CD14-positive monocyte (primary cell): ENCODE results near the gene CFAP300. TPM values are rescaled to one million over a fixed set of nuclear protein-coding genes. Genes with fewer than 3 reads are reported as not detected.

Experiments used
- DNase-seq, 3 donors: peaks; one replicate each; pipeline ENCODE4 v3.0.0-alpha.2; 2011 to 2022
- H2AFZ ChIP-seq: 2 replicates; pipeline ENCODE4 v1.6.0; 2012; ENCODE audit warnings: mild to moderate bottlenecking, low read depth, low read length, inconsistent platforms; ENCODE audit not compliant: insufficient read depth, poor library complexity, severe bottlenecking
- H3K27ac ChIP-seq, 2 donors: 1 replicate in 1 of 2; 2 replicates in 1 of 2; pipeline ENCODE4 v1.5.1; 2012 to 2013; ENCODE audit warnings: low read length in 2 of 2, control low read depth in 1 of 2, inconsistent platforms in 1 of 2, low read depth in 1 of 2, mild to moderate bottlenecking in 1 of 2
- H3K27me3 ChIP-seq, 2 donors: one replicate each; pipeline versions ENCODE4 v1.6.0 to v1.6.1; 2011 to 2013; ENCODE audit warnings: low read length in 2 of 2; ENCODE audit not compliant: control insufficient read depth in 2 of 2, insufficient read depth in 2 of 2
- H3K36me3 ChIP-seq, 2 donors: replicated peaks in 1 of 2; 1 replicate in 1 of 2; 2 replicates in 1 of 2; pipeline versions ENCODE4 v1.5.1 to v1.6.1; 2012 to 2013; ENCODE audit warnings: low read length in 2 of 2, control low read depth in 1 of 2, inconsistent platforms in 1 of 2, mild to moderate bottlenecking in 1 of 2; ENCODE audit not compliant: insufficient read depth in 2 of 2, control insufficient read depth in 1 of 2
- H3K4me1 ChIP-seq, 2 donors: 1 replicate in 1 of 2; 2 replicates in 1 of 2; pipeline versions ENCODE4 v1.5.1 to v1.6.1; 2012 to 2013; ENCODE audit warnings: low read length in 2 of 2, control low read depth in 1 of 2, inconsistent platforms in 1 of 2, mild to moderate bottlenecking in 1 of 2, moderate library complexity in 1 of 2; ENCODE audit not compliant: insufficient read depth in 2 of 2, control insufficient read depth in 1 of 2
- H3K4me2 ChIP-seq: replicated peaks from 2 replicates; pipeline ENCODE3; 2012; ENCODE audit warnings: low read length, moderate library complexity, mild to moderate bottlenecking; ENCODE audit not compliant: poor library complexity, severe bottlenecking; ENCODE audit errors: extremely low read depth
- H3K4me3 ChIP-seq, 3 experiments: fragments of 200-600 bp in 1 of 3; sonication (generic) in 1 of 3; replicated peaks in 1 of 3; 1 replicate in 2 of 3; 2 replicates in 1 of 3; pipeline ENCODE4 v1.5.1; 2011 to 2013; ENCODE audit warnings: low read length in 3 of 3, mild to moderate bottlenecking in 3 of 3, control low read depth in 2 of 3, low read depth in 2 of 3, inconsistent platforms in 1 of 3, moderate library complexity in 1 of 3
- H3K79me2 ChIP-seq: 2 replicates; pipeline ENCODE4 v1.6.0; 2012; ENCODE audit warnings: mild to moderate bottlenecking, control low read depth, inconsistent platforms, low read length, moderate library complexity; ENCODE audit not compliant: insufficient read depth
- H3K9ac ChIP-seq: 2 replicates; pipeline ENCODE4 v1.6.0; 2017; ENCODE audit warnings: low read length, mild to moderate bottlenecking; ENCODE audit not compliant: insufficient read depth, poor library complexity, severe bottlenecking
- H3K9me3 ChIP-seq, 2 donors: replicated peaks in 1 of 2; 1 replicate in 1 of 2; 2 replicates in 1 of 2; pipeline versions ENCODE4 v1.5.1 to v1.6.1; 2012 to 2013; ENCODE audit warnings: low read length in 2 of 2, control low read depth in 1 of 2; ENCODE audit not compliant: control insufficient read depth in 1 of 2, insufficient read depth in 1 of 2
- H4K20me1 ChIP-seq: 2 replicates; pipeline ENCODE4 v1.6.0; 2012; ENCODE audit warnings: mild to moderate bottlenecking, low read length, control low read depth, moderate library complexity; ENCODE audit not compliant: insufficient read depth
- H3K27ac Mint-ChIP-seq, 7 donors: one replicate each; pipeline ENCODE4 v1.8.0; 2020; ENCODE audit warnings: mild to moderate bottlenecking in 7 of 7, mixed read lengths in 7 of 7, moderate library complexity in 6 of 7, inconsistent platforms in 2 of 7
- H3K27me3 Mint-ChIP-seq, 3 donors: one replicate each; pipeline ENCODE4 v1.8.0; 2021 to 2022; ENCODE audit warnings: low read depth in 3 of 3, mild to moderate bottlenecking in 3 of 3, mixed read lengths in 3 of 3, moderate library complexity in 3 of 3, inconsistent platforms in 1 of 3
- H3K36me3 Mint-ChIP-seq, 2 donors: one replicate each; pipeline ENCODE4 v1.8.0; 2020; ENCODE audit warnings: mixed read lengths in 2 of 2, inconsistent platforms in 1 of 2, mild to moderate bottlenecking in 1 of 2
- H3K4me1 Mint-ChIP-seq: one replicate; pipeline ENCODE4 v1.8.0; 2020; ENCODE audit warnings: mild to moderate bottlenecking, mixed read lengths
- H3K4me3 Mint-ChIP-seq, 2 donors: one replicate each; pipeline ENCODE4 v1.8.0; 2020; ENCODE audit warnings: mild to moderate bottlenecking in 2 of 2, mixed read lengths in 2 of 2, moderate library complexity in 1 of 2
- H3K9me3 Mint-ChIP-seq, 7 donors: one replicate each; pipeline ENCODE4 v1.8.0; 2020 to 2022; ENCODE audit warnings: mixed read lengths in 7 of 7, mild to moderate bottlenecking in 6 of 7, moderate library complexity in 6 of 7, inconsistent platforms in 2 of 7
- WGBS: methylation state at CpG from one replicate; pipeline ENCODE4 v1.1.5; 2013; ENCODE audit warnings: missing lambda C conversion rate; ENCODE audit not compliant: insufficient coverage; 5-methylcytosine and 5-hydroxymethylcytosine counted together
- intact Hi-C, 2 donors: fragments of 100-400 bp; cut with micrococcal nuclease; formaldehyde crosslinking; loops; one replicate each; pipeline versions ENCODE4 v1.15.0 to v1.15.1; 2023
- polyA plus RNA-seq, 3 donors: library from polyadenylated mRNA; depleted of rRNA in 1 of 3; unstranded in 2 of 3; stranded (reverse) in 1 of 3; fragments of 300-500 nt in 2 of 3; fragments of >200 nt in 1 of 3; fragmentation: Illumina TruSeq in 2 of 3; gene quantifications; 1 replicate in 2 of 3; 2 replicates in 1 of 3; pipeline ENCODE4 v1.2.3, GENCODE V29; 2012 to 2021
- TF ChIP-seq, protein P1 (sequence below): fragments of 200-600 bp; IDR thresholded peaks from one replicate; pipeline ENCODE4 v1.8.0; 2022; ENCODE audit warnings: antibody characterized with exemption, mild to moderate bottlenecking

Gene CFAP300
- polyA plus RNA-seq, 3 donors: not detected

- Histone ChIP-seq H3K79me2 (no peaks in the 10 kb centered on the region), H3K4me2 (no peak overlapping the region), H3K4me1 (no peaks in the 10 kb centered on the region), H4K20me1 (no peaks in the 10 kb centered on the region), H3K27ac (no peak overlapping the region), H3K4me3 (no peak overlapping the region), H2AFZ (no peak overlapping the region), H3K27me3 (no peaks in the 10 kb centered on the region), H3K36me3 (no peaks in the 10 kb centered on the region), H3K9me3 (no peaks in the 10 kb centered on the region), H3K9ac (no peak overlapping the region)
- no peak overlapping the region for H3K4me3 Mint-ChIP-seq
- H3K4me1 Mint-ChIP-seq: no peaks in the 10 kb centered on the region
- H3K27ac Mint-ChIP-seq: no peak overlapping the region
- intact Hi-C loops: no loop called here
- no CpG with 5 or more reads among the region's 1 CpG for WGBS
- peaks cover 0 to 5% (median 2%) of the 10 kb centered on the region in 3 donors for H3K27me3 Mint-ChIP-seq
- no peak for DNase-seq
- no peaks in the 10 kb centered on the region for H3K36me3 Mint-ChIP-seq
- TF ChIP-seq, protein P1, sequence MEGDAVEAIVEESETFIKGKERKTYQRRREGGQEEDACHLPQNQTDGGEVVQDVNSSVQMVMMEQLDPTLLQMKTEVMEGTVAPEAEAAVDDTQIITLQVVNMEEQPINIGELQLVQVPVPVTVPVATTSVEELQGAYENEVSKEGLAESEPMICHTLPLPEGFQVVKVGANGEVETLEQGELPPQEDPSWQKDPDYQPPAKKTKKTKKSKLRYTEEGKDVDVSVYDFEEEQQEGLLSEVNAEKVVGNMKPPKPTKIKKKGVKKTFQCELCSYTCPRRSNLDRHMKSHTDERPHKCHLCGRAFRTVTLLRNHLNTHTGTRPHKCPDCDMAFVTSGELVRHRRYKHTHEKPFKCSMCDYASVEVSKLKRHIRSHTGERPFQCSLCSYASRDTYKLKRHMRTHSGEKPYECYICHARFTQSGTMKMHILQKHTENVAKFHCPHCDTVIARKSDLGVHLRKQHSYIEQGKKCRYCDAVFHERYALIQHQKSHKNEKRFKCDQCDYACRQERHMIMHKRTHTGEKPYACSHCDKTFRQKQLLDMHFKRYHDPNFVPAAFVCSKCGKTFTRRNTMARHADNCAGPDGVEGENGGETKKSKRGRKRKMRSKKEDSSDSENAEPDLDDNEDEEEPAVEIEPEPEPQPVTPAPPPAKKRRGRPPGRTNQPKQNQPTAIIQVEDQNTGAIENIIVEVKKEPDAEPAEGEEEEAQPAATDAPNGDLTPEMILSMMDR: no peak
- H3K9me3 Mint-ChIP-seq: peaks cover 2 to 17% (median 8%) of the 10 kb centered on the region in 7 donors
These were observed 10.5 kb upstream of the CFAP300 start for GRCh38 chr11:102036757-102037156.

DNA sequence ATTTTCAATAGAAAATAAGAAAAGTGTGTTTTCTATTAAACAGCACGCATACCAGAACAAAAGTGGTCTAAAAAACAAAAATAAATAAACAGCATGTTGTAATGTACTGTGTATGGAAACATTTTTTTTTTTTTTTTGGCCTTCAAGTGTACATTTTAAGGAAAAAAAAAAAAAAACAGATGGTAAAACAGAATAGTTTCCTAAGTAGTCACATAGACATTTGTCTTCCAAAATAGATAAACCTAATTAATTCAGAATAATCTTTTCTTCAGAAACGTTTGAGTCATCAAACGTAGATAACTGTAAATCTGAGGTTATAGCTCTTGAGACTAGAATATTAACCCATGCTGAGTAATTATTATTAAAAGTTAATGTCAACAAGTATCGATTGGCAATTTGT, 396 bp upstream of the CFAP300 start:
- Histone ChIP-seq H3K27me3 (peaks cover 21 to 46% of the 10 kb centered on the region in 2 donors), H3K27ac (no peak overlapping the region), H3K4me2 (no peak overlapping the region), H3K4me3 (no peak overlapping the region), H2AFZ (no peak overlapping the region), H3K79me2 (no peaks in the 10 kb centered on the region), H3K4me1 (no peaks in the 10 kb centered on the region), H4K20me1 (no peaks in the 10 kb centered on the region), H3K9ac (no peak overlapping the region), H3K9me3 (peaks cover 3 to 9% of the 10 kb centered on the region in 2 donors), H3K36me3 (no peaks in the 10 kb centered on the region)
- DNase-seq: no peak
- Mint-ChIP-seq H3K4me1 (peaks cover 2% of the 10 kb centered on the region), H3K27me3 (peaks cover 35 to 44% (median 43%) of the 10 kb centered on the region in 3 donors), H3K27ac (no peak overlapping the region), H3K4me3 (peak overlapping the region in 1 of 2 donors; percentile 75), H3K9me3 (peaks cover 0 to 18% (median 4%) of the 10 kb centered on the region in 7 donors), H3K36me3 (no peaks in the 10 kb centered on the region)
- intact Hi-C loops: no loop called here
- no CpG with 5 or more reads among the region's 4 CpGs for WGBS
- TF ChIP-seq, protein P1: no peak
